ENCODE results near the gene LARGE1.

DNA sequence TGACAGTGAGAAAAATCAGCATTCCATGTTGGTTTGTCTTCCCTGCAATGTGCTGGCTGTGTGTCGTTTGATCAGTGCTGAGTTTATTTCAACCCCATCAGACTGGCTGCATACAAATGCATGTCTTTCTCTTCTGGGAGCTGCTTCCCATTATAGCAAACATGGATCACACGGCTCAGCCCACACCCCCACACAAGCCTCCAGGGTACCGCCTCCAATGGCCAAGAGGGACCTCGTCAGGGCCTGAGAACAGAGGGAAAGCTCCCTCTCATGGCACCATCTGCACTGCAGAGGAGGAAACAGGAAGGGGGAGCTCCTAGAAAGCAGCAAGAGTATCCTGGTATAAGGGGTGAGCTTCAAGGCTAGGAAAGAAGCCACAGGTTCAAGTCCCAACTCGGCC lies 214.2 kb downstream of the LARGE1 start:
- TF ChIP-seq CTCF (IDR thresholded peaks at IDR 0.05) (no peak), POLR2AphosphoS5 (IDR thresholded peaks at IDR 0.05) (no peak), POLR2A (IDR thresholded peaks at IDR 0.05) (no peak)
